ENCODE data around the gene MACROH2A2.
A peak's percentile ranks its signal among the peaks of the same experiment; 100 is the strongest.
"Not testable (repeated sequence)": the region's sequence is repeated elsewhere in the genome, so short reads cannot be mapped to it uniquely, and the experiment has no call there.

Gene MACROH2A2

DNA sequence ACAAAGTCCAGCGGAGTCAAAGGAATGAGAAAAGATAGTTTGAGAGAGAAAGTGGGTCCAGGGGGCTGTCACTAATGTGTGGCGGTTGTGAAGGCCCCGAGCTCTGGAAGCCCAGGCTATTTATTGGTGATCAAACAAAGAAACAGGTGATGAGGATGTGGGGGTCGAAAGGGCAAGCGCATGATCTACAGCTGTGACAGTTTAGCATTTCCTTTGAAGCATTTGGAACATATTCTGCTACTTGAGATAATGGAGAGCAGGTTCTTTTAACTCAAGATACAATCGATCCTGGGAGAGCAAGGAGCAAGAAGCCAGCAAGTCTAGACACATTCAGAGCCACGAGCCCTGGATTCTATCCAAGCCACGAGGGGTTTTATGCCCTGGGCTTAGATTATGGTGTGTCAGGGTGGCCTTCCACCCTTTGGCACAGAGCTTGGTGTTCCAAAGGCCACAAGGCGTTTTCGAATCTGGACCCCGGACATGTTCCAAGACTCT, 48.5 kb downstream of the MACROH2A2 start:
- FAIRE-seq; DNase-seq (ENCODE audit: low spot score): not testable (repeated sequence)

GRCh38 chr10:70101668-70102067, 49.0 kb downstream of the MACROH2A2 start:
- DNase-seq (ENCODE audit: low spot score) (no peak), FAIRE-seq (no peak)

DNA sequence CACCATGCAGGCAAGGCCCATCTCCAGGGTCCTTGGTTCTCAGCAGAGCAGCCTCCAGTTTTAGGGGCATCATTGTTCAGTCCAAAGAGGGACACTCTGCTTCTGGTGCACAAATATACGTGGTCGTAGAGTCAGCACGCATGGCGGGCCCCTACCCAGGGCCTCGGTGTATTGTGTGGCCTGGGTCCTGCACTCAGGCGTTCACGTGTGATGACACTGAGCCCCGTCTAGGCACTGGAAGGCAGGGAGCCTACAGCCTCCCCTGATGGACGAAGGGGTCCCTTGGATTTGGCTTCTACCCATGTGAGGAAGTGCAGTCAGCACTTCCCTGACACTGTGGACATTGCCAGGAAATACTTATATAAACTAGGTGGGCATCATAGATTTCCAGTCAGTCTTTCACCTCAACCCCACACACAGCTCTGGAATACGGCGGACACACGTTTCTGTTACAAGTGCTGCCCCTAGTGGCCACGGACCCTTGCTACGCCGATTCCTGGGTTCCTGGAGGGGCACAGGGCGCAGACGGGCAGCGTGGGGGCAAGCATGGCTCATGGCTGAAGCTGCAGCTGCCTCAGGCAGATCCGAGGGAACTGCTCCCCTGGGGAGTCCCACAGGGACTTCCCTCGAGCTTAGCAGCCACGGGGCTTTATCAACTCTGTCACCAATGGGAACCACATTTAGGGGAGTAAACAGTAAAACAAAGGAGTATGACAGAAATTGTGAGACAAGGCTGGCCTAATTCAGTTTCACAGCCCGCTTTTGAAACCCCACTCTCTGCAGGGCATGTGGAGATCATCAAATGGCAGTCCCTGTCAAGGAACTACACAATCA, 54.5 kb downstream of the MACROH2A2 start:
- no peak for FAIRE-seq
- DNase-seq (ENCODE audit: low spot score): no peak

DNA sequence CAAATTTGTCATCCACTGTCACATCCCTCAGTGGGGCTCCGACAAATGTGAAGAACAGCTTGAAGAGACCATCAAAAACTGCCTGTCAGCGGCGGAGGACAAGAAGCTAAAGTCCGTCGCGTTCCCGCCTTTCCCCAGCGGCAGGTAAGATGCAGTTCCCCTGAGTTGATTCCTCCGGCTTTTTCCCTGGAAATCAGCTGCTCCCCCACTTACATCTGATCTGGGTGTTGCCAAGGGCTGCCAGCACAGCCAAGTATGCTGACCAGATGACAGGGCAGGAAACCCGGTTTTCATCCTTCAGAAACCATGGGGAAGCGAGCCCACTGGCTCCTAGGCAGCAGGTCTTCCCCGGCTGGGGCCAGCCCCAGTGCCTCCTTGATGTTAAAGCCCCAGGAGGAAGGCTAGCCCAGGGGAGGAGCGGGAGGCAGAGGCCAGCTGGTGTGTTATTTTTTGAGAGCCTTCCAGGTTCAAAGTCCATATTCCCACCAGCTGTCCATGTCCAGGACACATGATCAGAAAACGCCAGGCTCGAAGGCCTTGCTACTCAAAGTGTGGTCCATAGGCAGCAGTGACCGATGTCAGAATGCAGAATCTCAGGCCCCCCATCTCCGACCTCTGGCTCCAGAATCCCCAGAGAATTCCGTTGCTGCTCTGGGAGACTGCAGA, 56.6 kb downstream of the MACROH2A2 start:
- FAIRE-seq: no peak

GRCh38 chr10:70111496-70111895, 58.9 kb downstream of the MACROH2A2 start:
- DNase-seq (ENCODE audit: low spot score) (no peak), FAIRE-seq (no peak)

More for the DNA sequence above, 56.6 kb downstream of the MACROH2A2 start:
- no peak for DNase-seq (ENCODE audit: low spot score)

- DNase-seq (ENCODE audit: low spot score): no peak
- no peak for FAIRE-seq
Measured at GRCh38 chr10:70112071-70112470, 59.4 kb downstream of the MACROH2A2 start.

DNA sequence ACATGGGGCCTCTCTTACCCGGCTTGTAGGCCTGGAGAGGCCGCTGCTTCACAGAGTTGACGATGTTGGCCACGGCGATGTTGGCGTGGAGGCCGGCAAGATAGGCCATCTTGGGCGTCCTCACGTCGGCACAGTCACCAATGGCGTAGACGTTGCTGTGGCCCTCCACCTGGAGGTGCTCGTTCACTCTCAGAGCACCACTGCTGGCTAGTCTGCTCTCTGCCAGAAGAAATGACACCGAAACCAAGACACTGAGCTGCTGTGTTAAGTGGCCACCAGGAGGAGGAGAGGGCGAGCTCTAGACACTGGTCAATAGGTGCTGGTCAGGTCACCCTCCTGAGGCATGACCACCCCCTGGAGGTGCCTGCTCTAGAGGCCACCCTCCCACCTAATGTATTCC, 62.3 kb downstream of the MACROH2A2 start:
- FAIRE-seq (no peak), DNase-seq (ENCODE audit: low spot score) (no peak)

- FAIRE-seq: no peak
- peak; percentile 14 for DNase-seq (ENCODE audit: low spot score)
Measured at GRCh38 chr10:70115948-70116682, 63.5 kb downstream of the MACROH2A2 start.

- FAIRE-seq (no peak), DNase-seq (ENCODE audit: low spot score) (no peak)
Measured at GRCh38 chr10:70117646-70118045, 65.0 kb downstream of the MACROH2A2 start.

DNA sequence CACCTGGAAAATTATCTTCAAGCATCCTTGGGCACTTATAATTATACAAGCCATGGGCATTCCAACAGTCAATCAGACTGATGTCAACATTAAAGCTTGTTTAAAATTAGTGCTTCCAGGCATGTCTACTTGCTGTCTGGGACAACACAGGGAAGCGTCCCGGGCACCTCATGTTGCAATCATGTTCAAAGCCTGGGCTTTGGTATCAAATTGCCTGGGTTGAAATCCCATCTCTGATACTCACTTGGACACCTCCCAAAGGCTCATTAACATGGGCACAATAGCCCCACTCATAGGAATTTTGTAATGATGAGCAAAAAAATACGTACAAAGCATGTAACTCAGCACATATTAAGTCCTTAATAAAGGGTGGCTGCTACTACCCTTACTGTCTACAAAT, 65.5 kb downstream of the MACROH2A2 start:
- DNase-seq (ENCODE audit: low spot score) (no peak), FAIRE-seq (no peak)

DNA sequence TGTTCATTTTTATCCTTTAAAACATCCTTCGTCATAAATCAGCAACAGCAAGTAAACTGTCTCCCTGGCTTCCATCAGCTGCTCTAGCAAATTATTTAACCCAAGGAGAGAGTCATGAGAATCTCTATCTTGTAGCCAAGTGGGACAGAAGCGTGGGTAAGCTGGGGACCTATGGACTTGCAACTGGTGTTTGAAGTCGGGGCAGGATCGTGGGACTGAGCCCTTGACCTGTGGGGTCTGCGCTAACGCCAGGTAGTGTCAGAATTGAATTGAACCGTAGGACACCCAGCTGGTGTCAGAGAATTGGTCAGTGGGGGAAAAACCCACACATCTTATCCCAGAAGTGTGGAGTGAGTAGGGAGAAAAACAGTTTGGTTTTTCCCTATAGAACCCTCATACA, 66.6 kb downstream of the MACROH2A2 start:
- no peak for FAIRE-seq

DNA sequence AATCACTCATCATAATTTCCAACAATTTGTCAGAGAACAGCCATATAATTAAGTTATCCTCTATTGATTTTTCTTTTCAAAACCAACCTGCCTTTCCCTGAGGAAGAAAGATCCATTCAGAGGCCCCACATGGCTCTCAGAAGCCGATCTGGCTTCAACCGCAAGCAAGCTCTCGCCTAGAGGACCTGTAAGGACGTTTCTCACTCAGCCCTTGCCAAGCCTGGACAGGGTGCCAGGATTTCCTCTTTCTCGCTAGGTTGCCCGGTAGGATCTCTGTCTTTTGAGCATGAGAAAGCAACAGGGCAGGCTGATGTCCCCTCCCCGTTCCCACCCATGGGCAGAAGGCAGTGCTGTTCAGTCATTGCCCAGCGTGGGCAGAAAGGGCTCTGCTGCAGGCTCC, 67.0 kb downstream of the MACROH2A2 start:
- no peak for DNase-seq (ENCODE audit: low spot score)
- no peak for FAIRE-seq

More for the DNA sequence above, 66.6 kb downstream of the MACROH2A2 start:
- DNase-seq (ENCODE audit: low spot score): no peak

GRCh38 chr10:70120417-70120816, 67.8 kb downstream of the MACROH2A2 start:
- FAIRE-seq: no peak

DNA sequence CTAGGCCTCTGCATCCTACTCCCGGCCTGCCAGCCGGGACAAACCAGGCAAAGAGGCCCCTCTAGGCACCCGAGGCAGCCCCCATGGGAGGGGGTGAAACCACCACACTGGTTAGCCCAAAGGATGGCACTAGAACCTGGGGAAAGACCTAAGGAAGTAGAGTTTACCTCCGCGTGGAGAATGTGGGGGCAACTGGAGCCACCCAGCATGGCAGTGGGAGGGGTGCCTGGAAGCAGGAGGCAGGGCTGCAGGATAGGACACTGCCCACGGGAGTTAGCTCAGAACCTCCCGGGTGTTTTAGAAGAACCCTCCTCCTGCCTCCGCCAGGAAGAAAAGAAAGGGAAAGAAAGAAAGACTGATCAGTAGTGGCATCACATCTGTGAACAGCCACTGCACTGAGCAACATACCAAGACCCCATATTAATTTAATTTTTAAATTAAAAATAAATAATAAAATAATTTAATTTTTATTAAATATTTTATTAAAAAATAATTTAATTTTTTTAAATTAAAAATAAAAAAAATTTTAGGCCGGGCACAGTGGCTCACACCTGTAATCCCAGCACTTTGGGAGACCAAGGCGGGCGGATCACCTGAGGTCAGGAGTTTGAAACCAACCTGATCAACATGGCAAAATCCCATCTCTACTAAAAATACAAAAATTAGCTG, 68.8 kb downstream of the MACROH2A2 start:
- FAIRE-seq: no peak
- no peak for DNase-seq (ENCODE audit: low spot score)

More at GRCh38 chr10:70120417-70120816, 67.8 kb downstream of the MACROH2A2 start:
- DNase-seq (ENCODE audit: low spot score): no peak

DNA sequence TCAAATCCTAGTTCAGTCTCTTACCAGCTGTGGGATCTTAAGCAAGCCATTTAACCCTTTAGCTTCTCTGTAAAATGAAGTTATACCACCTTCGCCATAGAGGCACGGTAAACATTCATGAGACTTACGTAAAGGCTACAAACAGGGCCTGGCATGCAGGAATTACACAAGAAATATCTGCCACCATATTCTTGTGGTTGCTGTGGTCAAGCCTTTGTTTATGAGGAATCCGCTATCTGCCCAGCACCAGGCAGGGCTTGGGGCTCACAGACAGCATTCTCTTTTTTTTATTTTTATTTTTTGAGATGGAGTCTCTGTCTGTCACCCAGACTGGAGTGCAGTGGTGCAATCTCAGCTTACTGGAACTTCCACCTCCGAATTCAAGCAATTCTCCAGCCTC, 70.1 kb downstream of the MACROH2A2 start:
- DNase-seq (ENCODE audit: low spot score): no peak
- no peak for FAIRE-seq

DNA sequence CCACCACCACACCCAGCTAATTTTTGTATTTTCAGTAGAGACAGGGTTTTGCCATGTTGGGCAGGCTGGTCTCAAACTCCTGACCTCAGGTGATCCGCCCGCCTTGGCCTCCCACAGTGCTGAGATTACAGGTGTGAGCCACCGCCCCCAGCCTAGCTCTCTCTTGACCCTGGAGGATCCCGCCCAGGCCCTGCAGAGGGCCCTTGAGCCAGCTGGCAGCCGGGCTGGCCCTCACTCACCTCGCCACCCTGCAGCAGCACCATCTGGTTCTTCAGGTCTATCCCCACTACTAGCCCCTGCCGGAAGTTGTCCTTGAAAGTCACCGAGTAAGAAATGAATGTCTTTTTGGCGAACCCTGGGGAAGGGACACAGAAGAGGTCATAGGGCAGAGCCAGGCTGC, 70.5 kb downstream of the MACROH2A2 start:
- FAIRE-seq; DNase-seq (ENCODE audit: low spot score): not testable (repeated sequence)

GRCh38 chr10:70123817-70124216, 71.2 kb downstream of the MACROH2A2 start:
- DNase-seq (ENCODE audit: low spot score): no peak
- FAIRE-seq: no peak

DNA sequence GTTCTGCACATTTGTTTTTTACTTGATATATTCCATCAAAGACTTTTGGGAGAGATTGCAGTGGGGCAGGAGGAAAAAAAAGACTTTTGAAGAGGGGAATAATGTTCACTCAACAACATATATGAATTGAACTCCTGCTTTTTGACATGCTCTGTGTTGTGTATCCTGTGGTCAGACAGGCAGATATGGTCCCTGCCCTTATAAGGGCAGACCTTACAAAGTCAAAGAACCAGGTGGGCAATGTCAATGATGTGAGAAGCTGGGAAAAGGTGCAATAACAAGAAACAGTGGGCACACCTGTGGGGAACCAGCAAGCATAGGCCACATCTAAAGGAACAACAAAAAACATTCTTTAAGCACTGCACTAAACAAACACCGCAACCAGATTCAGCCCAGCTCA, 71.8 kb downstream of the MACROH2A2 start:
- DNase-seq (ENCODE audit: low spot score) (no peak), FAIRE-seq (no peak)

DNA sequence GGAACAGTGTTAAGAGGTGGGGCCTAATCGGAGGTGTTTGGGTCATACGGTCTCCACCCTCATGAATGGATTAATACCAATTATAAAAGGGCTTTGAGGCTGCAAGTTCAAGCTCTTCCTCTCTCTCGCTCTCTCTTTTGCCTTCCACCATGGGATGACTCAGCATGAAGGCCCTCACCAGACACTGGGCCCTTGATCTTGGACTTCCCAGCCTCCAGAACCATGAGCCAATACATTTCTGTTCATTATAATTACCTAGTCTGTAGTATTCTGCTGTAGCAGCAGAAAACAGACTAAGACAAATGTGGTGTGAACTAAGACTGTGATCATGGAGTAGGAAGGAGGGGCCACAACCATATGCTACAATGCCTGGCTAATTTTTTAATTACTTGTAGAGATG, 72.3 kb downstream of the MACROH2A2 start:
- no peak for FAIRE-seq
- no peak for DNase-seq (ENCODE audit: low spot score)

GRCh38 chr10:70125918-70126552, 73.4 kb downstream of the MACROH2A2 start:
- no peak for FAIRE-seq
- no peak for DNase-seq (ENCODE audit: low spot score)
